Endometrium (tissue), 2 donors: ENCODE results near the gene C2orf69.

ENCODE experiments used
- FAIRE-seq: peaks from 2 replicates; lab custom pipeline; 2012; peaks lifted over from hg19 to GRCh38; lab: Jason Lieb, UNC
- donor health status: control.
- donor health status: control.

C2orf69 gene

GRCh38 chr2:199968126-199968525 is 57.0 kb downstream of the C2orf69 start:
- FAIRE-seq, result no peak

GRCh38 chr2:199972088-199972626 is 61.1 kb downstream of the C2orf69 start:
- FAIRE-seq, result no peak

GRCh38 chr2:199973703-199974102 is 62.6 kb downstream of the C2orf69 start:
- FAIRE-seq, result peak; percentile 83

GRCh38 chr2:199975273-199975895 is 64.3 kb downstream of the C2orf69 start:
- no peak for FAIRE-seq
